SK-N-SH treated with all-trans-retinoic acid at 6 μM for 48 hours (cell line): ENCODE data around the gene SCAP.

Experiments
- PATZ1 ChIP-seq: fragments of 250-450 bp; sonication (Bioruptor Pico); IDR thresholded peaks from 2 replicates; pipeline ENCODE4 v1.8.0; 2020; ENCODE audit warnings: mild to moderate bottlenecking, moderate library complexity, borderline replicate concordance
- ZFP3 ChIP-seq: fragments of 250-450 bp; sonication (Bioruptor Pico); IDR thresholded peaks from 2 replicates; pipeline ENCODE4 v1.5.0; 2020; ENCODE audit warnings: mild to moderate bottlenecking, moderate library complexity

- no peak for TF ChIP-seq ZFP3 (CRISPR knock-in tag)
- no peak for TF ChIP-seq PATZ1 (CRISPR knock-in tag)
Measured at GRCh38 chr3:47412453-47412756, 63.3 kb downstream of the SCAP start.
